Activated T-helper 1 cell treated with anti-CD3 and anti-CD28 coated beads, Interleukin-2, amount 50 U/mL, for 16 hours (primary cell): ENCODE measurements around the gene SAMD1.
"Not testable (repeated sequence)": the region's sequence is repeated elsewhere in the genome, so short reads cannot be mapped to it uniquely, and the experiment has no call there.

Experiments
- DNase-seq, 2 donors: peaks; one replicate each; pipeline ENCODE4 v3.0.0-alpha.2; 2020; ENCODE audit warnings: low read depth in 1 of 2, low spot score in 1 of 2

Gene SAMD1

DNA sequence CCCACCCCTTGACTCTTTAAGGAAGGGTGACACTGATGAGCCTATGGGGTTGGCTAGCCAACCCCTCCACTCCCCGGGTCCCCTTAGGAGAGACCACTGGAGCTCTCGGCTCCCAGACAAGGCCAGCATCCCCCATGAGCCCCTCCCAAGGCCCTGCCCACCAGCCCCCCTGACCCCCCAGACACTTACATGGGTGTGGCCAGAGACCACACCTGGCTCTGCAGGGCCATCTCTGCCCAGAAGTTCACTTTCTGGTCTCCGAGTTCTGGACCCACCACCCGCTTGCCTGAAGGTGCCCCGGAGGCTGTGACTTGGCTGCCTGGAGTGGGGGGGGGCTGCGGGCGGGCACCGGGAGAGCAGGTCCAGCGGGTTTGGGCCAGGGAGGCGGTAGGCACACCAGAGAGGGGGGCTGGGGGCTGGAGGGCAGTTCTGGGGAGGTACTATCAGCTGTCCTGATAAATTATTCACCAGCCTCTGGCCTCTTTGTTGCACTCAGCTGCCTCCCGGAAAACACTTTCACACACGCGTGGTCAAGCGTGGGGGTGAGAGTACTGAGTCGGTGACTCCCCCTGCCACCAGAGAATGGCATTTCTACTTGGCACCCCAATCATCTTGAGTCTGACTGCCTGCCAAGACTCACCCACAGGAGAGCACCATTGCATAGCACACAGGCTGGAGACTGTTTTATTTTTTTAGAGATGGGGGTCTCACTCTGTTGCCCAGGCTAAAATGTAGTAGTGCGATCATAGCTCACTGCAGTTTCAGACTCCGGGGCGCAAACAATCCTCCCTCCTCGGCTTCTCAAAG, 28.6 kb downstream of the SAMD1 start, which contains the start of gene PALM3:
TSS of gene PALM3 (minus strand) at position 326 of the 807 bp plus-strand sequence. CDS start at position 230, 96 bp downstream.
- no peak for DNase-seq

DNA sequence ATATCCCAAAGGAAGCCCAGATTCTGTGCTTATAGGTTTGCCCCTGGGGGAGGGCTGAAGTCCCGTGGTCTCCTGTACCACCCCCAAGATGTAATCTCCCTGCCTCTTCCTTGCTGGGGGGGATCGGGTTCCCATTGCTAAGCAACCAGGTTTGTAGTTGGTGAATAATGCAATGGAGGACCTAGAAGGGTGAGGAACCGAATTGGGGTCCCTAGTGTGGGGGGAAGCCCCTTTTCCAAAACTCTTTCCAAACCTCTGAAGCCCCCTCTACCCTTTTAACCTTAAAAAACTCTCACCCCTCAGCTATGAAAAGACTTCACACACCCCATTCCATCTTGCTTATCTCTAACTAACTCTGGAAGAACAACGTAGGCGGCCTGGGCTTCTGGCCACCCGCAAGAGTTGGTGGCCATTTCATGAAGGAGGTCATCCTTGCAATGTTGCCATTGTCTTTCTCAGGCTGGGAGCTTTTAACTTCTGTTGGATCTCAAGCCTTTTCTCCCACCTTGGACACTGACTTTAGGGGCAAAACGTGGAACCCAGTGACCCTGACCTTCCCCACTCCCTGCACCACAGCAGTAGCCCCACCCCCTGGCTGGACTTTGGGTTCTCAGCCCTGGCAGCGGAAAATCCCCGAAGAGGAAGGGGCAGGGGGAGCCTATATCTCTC, 29.3 kb downstream of the SAMD1 start:
- no peak for DNase-seq

- no peak for DNase-seq
Observed at GRCh38 chr19:14059652-14060155, 30.8 kb downstream of the SAMD1 start.

GRCh38 chr19:14059093-14059480, 31.5 kb downstream of the SAMD1 start:
- DNase-seq, result no peak

DNA sequence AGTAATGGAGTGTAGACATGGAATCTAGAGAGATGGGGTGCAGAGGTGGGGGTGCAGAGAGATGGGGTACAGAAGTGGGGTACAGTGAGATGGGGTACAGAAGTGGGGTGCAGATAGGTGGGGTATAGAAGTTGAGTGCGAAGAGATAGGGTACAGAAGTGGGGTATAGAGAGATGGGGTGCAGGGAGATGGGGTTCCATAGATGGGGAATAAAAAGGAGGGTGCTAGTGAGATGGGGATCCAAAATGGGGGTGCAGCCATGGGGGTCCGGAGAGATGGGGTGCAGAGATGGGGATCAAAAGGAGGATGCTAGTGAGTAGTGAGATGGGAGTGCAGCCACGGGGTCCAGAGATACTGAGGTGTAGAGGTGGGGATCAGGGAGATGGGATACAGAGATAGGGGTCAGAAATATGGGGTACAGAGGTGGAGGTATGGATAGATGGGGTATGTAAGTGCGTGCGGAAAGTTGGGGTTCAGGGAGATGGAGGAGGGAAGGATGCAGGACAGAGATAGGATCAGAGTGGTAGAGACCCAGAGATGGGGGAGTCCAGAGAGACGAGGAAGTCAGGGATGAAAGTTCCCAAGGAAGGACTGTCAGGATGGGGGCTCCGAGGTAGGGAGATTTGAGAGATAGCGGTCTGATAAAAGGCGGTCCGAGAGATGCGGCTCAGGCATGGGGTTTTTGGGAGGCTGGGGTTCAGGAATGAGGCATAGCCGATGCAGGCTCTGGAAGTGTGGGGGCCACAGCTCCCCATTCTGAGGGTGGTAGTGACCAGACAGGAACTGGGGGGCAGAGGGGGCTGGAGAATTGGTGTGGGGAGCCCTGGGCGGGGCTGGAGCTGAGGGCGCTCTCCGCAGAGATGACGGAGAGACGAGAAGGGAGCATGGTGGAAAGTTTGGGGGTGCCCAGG, 32.1 kb downstream of the SAMD1 start:
- DNase-seq, result no peak

GRCh38 chr19:14056741-14057356, 33.7 kb downstream of the SAMD1 start:
- DNase-seq, result no peak

GRCh38 chr19:14056069-14056666, 34.4 kb downstream of the SAMD1 start:
- no peak for DNase-seq

DNA sequence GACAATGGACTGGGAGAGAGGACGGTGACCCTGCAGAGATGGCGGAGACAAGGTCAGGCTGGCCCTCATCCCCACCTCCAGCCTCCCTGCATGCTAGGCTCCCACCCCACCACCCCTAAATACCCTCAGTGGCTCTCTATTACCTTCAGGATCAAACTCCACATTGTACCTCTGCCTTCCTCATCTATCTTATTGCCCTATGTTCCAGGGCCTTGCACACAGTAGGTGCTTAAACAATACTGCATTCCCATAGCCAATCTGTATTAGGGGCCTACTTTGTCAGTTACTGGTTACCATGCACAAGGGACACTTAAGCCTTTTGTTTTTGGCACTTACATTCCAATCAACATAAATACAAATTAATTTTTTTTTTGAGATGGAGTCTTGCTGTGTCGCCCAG, 35.2 kb downstream of the SAMD1 start:
- DNase-seq, result no peak

DNA sequence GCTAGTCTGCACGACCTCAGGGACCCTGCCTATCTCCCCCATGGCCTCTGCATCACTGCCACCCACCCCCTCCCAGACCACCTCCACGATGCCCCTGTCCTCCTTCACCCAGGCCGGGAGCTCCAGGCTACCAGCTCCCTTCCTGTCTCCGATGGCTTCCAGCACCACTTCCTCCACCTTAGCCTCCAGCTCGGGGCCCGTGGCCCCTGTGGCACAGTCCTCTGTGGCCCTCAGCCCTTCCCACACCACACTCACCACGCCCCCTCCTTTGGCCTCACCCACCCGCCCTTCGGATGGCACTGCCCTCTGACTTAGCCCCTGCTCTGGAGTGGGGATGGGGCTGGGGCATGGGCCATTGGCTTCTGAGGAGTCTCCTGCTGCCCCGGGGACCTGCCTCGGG, 35.8 kb downstream of the SAMD1 start:
- no peak for DNase-seq

GRCh38 chr19:14054099-14054498, 36.5 kb downstream of the SAMD1 start:
- DNase-seq, result no peak

DNA sequence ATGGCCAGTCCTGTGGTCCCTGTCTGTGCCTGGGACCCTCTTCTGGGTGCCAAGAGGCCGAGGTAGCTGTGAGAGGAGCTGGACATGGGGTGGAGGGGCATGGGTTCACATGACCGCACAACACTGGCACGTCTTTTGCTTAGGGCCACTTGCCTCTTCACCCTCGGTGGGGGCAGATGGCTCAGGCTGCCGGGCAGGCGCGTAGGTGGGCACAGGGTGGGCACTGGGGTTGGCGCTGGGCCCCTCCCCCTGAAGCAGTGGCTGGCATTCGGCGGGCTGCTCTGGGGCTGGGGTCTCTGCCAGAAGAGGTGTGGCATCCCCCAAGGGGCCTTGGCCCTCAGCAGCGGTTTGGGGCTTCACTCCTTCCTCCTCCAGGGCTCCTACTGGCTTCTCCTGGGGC, 37.1 kb downstream of the SAMD1 start:
- DNase-seq, result no peak

- no peak for DNase-seq
Observed at GRCh38 chr19:14053032-14053431, 37.5 kb downstream of the SAMD1 start.

DNA sequence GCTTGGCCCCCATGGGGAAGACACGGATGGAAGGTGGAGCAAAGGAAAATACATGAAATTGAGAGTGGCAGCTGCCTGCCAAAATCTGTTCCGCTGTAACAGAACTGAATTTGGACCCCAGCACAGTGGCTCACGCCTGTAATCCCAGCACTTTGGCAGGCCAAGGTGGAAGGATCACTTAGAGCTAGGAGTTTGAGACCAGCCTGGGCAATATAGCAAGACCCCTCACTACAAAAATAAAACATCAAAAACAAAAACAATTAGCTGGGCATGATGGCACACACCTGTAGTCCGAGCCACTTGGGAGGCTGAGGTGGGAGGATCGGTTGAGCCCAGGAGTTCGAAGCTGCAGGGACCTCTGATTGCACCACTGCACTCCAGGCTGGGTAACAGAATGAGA, 38.1 kb downstream of the SAMD1 start:
- no peak for DNase-seq

- DNase-seq, result no peak
Observed at GRCh38 chr19:14051980-14052379, 38.6 kb downstream of the SAMD1 start.

DNA sequence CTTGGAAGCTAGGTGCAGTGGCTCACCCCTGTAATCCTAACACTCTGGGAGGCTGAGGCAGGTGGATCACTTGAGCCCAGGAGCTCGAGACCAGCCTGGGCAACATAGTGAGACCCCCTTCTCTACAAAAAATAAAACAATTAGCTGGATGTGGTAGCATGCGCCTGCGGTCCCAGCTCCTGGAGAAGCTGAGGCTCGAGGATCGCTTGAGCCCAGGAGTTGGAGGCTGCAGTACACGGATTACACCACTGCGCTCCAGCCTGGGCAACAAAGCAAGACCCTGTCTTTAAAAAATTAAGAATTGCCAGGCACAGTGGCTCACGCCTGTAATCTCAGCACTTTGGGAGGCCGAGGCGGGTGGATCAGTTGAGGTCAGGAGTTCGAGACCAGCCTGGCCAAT, 39.6 kb downstream of the SAMD1 start:
- not testable (repeated sequence) for DNase-seq

- no peak for DNase-seq
Observed at GRCh38 chr19:14050512-14050911, 40.0 kb downstream of the SAMD1 start.

DNA sequence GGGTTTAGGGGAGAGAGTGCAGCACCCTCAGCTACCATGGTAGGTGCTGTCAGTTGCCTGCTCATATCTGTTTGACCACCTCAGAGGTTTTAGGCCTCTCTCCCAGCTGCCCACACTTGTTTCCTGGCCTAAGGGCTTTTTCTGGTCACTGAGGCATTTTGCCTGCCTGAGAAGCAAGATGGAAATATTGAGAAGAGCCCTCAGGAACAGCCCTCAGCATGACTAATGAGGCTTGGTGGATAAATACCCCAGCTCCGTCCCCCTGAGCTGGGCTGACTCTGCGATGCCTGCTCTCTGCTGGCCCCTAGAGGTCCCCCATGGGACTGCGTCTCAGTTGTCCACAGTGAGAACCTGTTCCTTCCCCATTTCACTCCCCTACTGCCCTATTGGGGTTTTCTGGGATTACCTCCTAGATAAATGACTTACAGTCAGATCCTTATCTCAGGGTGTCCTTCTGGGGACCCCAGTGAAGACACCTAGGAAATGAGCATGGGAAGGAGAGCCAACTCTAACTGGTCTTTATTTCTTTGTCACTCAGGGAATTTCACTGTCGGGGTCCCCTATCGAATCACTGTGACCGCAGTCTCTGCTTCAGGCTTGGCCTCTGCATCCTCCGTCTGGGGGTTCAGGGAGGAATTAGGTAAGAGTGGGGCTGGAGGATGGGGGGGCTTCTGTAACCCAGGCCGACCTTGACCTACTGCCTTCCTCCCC, 42.0 kb downstream of the SAMD1 start:
- peak; percentile 56 to 58 for DNase-seq

DNA sequence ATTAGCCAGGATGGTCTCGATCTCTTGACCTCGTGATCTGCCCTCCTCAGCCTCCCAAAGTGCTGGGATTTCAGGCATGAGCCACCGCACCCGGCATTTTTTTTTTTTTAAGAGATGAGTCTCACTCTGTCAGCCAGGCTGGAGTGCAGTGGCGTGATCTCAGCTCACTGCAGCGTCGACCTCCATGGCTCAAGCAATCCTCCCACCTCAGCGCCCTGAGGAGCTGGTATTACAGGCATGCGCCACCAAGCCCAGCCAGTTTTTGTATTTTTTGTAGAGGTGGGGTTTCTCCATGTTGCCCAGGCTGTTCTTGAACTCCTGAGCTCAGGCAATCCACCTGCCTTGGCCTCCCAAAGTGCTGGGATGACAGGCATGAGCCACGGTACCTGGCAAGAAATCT, 42.7 kb downstream of the SAMD1 start:
- DNase-seq, result not testable (repeated sequence)

DNA sequence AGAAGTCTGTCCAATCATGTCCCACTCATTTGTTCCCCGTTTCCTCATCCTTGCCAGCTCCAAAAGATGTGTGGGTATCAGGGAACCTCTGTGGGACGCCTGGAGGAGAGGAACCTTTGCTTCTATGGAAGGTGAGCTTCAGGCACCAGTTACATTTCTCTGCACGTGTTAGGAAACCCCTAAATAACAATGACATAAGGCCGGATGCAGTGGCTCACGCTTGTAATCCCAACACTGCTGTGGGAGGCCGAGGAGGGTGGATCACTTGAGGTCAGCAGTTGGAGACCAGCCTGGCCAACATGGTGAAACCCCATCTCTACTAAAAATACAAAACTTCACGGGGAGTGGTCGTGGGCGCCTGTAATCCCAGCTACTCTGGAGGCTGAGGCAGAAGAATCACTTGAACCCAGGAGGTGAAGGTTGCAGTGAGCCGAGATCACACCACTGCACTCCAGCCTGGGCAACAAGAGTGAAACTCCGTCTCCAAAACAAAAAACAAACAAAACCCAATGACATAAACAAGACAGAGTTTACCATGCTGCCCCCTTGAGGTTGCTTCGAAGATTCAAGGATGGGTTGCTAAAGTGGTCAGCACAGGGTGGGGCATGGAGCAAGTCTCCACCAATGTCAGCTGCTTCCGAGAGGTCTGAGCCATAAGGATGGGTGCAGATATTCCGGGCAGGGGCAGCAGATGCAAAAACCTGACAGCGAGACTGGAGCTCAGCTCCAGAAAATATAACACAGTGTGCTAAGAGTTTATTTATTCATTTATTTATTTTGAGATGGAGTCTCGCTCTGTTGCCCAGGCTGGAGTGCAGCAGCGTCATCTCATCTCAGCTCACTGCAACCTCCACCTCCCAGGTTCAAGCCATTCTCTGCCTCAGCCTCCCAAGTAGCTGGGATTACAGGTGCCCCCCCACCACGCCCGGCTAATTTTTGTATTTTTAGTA, 47.6 kb downstream of the SAMD1 start:
- DNase-seq, result not testable (repeated sequence)
